Osteoblast (primary cell): ENCODE measurements around the gene INPP4B. TPM values are rescaled to one million over a fixed set of nuclear protein-coding genes. Genes with fewer than 3 reads are reported as not detected.

Source experiments
- DNase-seq: peaks from one replicate; pipeline ENCODE4 v3.0.0; 2011; ENCODE audit warnings: low spot score, mixed read lengths; ENCODE audit not compliant: insufficient read length; ENCODE audit errors: missing footprints
- H2AFZ ChIP-seq: 2 replicates; pipeline ENCODE4 v1.6.0; 2011; ENCODE audit warnings: mild to moderate bottlenecking, low read length
- H3K27ac ChIP-seq: 2 replicates; pipeline ENCODE4 v1.5.1; 2011; ENCODE audit warnings: mild to moderate bottlenecking, low read depth, low read length, moderate library complexity
- H3K27me3 ChIP-seq: 2 replicates; pipeline ENCODE4 v1.6.0; 2012; ENCODE audit warnings: mild to moderate bottlenecking, control low read depth, inconsistent platforms, low read length, moderate library complexity; ENCODE audit not compliant: insufficient read depth
- H3K36me3 ChIP-seq: 2 replicates; pipeline ENCODE4 v1.5.1; 2011; ENCODE audit warnings: mild to moderate bottlenecking, low read length, control low read depth, moderate library complexity; ENCODE audit not compliant: insufficient read depth
- H3K4me1 ChIP-seq: 2 replicates; pipeline ENCODE4 v1.5.1; 2011; ENCODE audit warnings: mild to moderate bottlenecking, low read length, control low read depth, moderate library complexity; ENCODE audit not compliant: insufficient read depth
- H3K4me2 ChIP-seq: 2 replicates; pipeline ENCODE4 v1.6.0; 2011; ENCODE audit warnings: mild to moderate bottlenecking, low read length; ENCODE audit not compliant: insufficient read depth
- H3K4me3 ChIP-seq: fragments of 200-600 bp; sonication (generic); 3 replicates; pipeline ENCODE4 v1.5.1; 2012; ENCODE audit warnings: mild to moderate bottlenecking, low read length, inconsistent platforms; ENCODE audit not compliant: insufficient read depth
- H3K79me2 ChIP-seq: 2 replicates; pipeline ENCODE4 v1.6.0; 2012; ENCODE audit warnings: mild to moderate bottlenecking, low read length, control low read depth, inconsistent platforms; ENCODE audit not compliant: insufficient read depth
- H3K9me3 ChIP-seq: 2 replicates; pipeline ENCODE4 v1.5.1; 2011; ENCODE audit warnings: low read depth, low read length, control low read depth
- H4K20me1 ChIP-seq: 2 replicates; pipeline ENCODE4 v1.6.0; 2012; ENCODE audit warnings: mild to moderate bottlenecking, low read length, control low read depth; ENCODE audit not compliant: insufficient read depth
- total RNA-seq: library from RNA; depleted of rRNA; stranded (reverse); fragments of >200 nt; gene quantifications from 2 replicates; pipeline ENCODE4 v1.2.3, GENCODE V29; 2012
- TF ChIP-seq, protein P1 (sequence below): IDR thresholded peaks from 2 replicates; pipeline ENCODE4 v1.5.1; 2011; ENCODE audit warnings: mild to moderate bottlenecking, low read depth, low read length, moderate library complexity; ENCODE audit errors: extremely low read depth

Gene INPP4B
- total RNA-seq, 1 donor: 11.6 TPM

DNA sequence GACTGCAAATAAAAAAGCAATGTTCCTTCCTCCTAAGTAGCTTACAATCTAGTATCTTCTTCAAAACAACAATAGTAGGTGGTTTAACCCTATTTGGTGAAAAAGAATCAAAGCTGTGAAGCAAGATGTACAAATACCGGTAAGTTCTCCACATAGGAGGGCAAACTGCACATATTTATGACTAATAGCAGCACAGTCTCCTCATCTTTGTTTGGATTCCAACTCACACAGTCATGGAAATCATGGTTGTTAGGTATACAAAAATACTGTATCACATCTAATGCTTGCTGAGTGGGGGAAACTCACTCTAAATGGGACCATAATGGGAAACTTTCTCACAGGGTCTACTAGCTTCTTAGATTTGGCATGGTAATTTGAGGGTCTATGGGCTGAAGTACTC is 597.2 kb downstream of the INPP4B start:
- H4K20me1 ChIP-seq: no peaks in the 10 kb centered on the region
- no peak overlapping the region for H3K4me3 ChIP-seq
- no peak overlapping the region for H3K4me2 ChIP-seq
- no peaks in the 10 kb centered on the region for H3K79me2 ChIP-seq
- H3K27ac ChIP-seq: peak overlapping the region; percentile 53
- H3K36me3 ChIP-seq: no peaks in the 10 kb centered on the region
- peak; percentile 64 for DNase-seq
- no peaks in the 10 kb centered on the region for H3K27me3 ChIP-seq
- TF ChIP-seq, protein P1, sequence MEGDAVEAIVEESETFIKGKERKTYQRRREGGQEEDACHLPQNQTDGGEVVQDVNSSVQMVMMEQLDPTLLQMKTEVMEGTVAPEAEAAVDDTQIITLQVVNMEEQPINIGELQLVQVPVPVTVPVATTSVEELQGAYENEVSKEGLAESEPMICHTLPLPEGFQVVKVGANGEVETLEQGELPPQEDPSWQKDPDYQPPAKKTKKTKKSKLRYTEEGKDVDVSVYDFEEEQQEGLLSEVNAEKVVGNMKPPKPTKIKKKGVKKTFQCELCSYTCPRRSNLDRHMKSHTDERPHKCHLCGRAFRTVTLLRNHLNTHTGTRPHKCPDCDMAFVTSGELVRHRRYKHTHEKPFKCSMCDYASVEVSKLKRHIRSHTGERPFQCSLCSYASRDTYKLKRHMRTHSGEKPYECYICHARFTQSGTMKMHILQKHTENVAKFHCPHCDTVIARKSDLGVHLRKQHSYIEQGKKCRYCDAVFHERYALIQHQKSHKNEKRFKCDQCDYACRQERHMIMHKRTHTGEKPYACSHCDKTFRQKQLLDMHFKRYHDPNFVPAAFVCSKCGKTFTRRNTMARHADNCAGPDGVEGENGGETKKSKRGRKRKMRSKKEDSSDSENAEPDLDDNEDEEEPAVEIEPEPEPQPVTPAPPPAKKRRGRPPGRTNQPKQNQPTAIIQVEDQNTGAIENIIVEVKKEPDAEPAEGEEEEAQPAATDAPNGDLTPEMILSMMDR: no peak
- no peaks in the 10 kb centered on the region for H3K4me1 ChIP-seq
- no peaks in the 10 kb centered on the region for H3K9me3 ChIP-seq
- H2AFZ ChIP-seq: no peak overlapping the region

- Histone ChIP-seq H3K27ac (no peak overlapping the region), H3K4me3 (no peak overlapping the region), H3K27me3 (no peaks in the 10 kb centered on the region), H3K4me1 (peaks cover 19% of the 10 kb centered on the region), H3K36me3 (no peaks in the 10 kb centered on the region), H3K79me2 (no peaks in the 10 kb centered on the region), H4K20me1 (no peaks in the 10 kb centered on the region), H3K9me3 (no peaks in the 10 kb centered on the region), H2AFZ (no peak overlapping the region), H3K4me2 (no peak overlapping the region)
- TF ChIP-seq, protein P1: no peak
- no peak for DNase-seq
Measured at GRCh38 chr4:142243255-142243654, 602.8 kb downstream of the INPP4B start.

DNA sequence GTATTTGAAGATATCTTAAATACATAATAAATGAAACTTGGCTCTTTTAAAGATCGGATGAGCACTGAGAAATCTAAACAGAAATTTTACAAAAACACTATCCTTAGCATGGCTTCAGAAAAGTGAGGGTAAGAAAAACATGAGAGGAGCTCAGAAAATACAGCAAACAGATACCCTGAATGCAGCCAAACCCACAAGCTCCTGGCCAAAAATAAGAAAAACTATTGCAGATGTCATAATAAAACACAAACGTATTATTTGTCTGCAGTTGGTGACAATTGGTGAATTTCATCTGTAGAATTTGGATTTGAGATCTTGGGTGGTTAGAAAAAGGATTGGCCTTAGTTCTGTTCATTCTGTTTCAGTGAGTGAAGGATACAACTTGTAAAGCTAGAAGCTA is 603.9 kb downstream of the INPP4B start:
- no peak overlapping the region for H3K27ac ChIP-seq
- H3K79me2 ChIP-seq: no peaks in the 10 kb centered on the region
- TF ChIP-seq, protein P1: no peak
- no peak overlapping the region for H2AFZ ChIP-seq
- peaks cover 21% of the 10 kb centered on the region for H3K4me1 ChIP-seq
- no peaks in the 10 kb centered on the region for H3K9me3 ChIP-seq
- no peak for DNase-seq
- H3K4me2 ChIP-seq: no peak overlapping the region
- no peaks in the 10 kb centered on the region for H3K36me3 ChIP-seq
- no peaks in the 10 kb centered on the region for H4K20me1 ChIP-seq
- H3K27me3 ChIP-seq: no peaks in the 10 kb centered on the region
- H3K4me3 ChIP-seq: no peak overlapping the region

DNA sequence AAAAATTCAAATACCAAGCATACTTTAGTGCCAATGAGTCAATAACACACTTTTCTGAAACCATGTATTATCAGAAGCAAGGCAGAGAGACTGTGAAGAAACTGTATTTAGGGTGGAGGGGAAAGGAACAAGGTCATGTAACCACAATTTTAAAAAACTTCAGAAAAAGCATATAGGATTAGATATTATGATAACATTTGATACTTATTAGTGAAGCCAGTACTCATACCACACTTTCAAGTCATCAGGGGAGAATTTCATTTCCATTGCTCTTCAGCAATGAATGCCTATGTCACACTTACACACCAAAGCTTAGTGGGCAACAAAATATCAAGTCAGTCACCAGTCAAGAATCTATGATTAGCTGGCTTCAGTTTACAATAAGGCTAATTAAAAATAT is 607.5 kb downstream of the INPP4B start:
- Histone ChIP-seq H3K27me3 (no peaks in the 10 kb centered on the region), H3K36me3 (no peaks in the 10 kb centered on the region), H3K9me3 (no peaks in the 10 kb centered on the region), H3K4me2 (peak overlapping the region; percentile 27), H3K79me2 (no peaks in the 10 kb centered on the region), H2AFZ (no peak overlapping the region), H3K27ac (peak overlapping the region; percentile 25), H3K4me3 (no peak overlapping the region), H3K4me1 (peaks cover 21% of the 10 kb centered on the region), H4K20me1 (no peaks in the 10 kb centered on the region)
- DNase-seq: no peak
- TF ChIP-seq, protein P1: no peak
